HG02884 (cell line): ENCODE results near the gene PDP2.

Experiments used
- ATAC-seq: cut with Tn5 transposase; IDR thresholded peaks from one replicate; pipeline ENCODE4 v1.9.1; 2021; ENCODE audit warnings: mild to moderate bottlenecking, moderate library complexity; ENCODE audit not compliant: unreplicated experiment

The PDP2 gene

GRCh38 chr16:66935314-66936011, 55.1 kb downstream of the PDP2 start, which contains the start of gene CES2:
CES2 (plus strand) TSS chr16:66935516; CDS start chr16:66935636, 120 bp downstream.
- no peak for ATAC-seq

GRCh38 chr16:66936462-66936861, 56.1 kb downstream of the PDP2 start:
- ATAC-seq = no peak

- no peak for ATAC-seq
Measured at GRCh38 chr16:66936889-66937554, 56.7 kb downstream of the PDP2 start.

GRCh38 chr16:66937725-66938337, 57.5 kb downstream of the PDP2 start:
- no peak for ATAC-seq

- ATAC-seq = no peak
Measured at GRCh38 chr16:66939366-66939765, 59.1 kb downstream of the PDP2 start.

GRCh38 chr16:66940236-66940635, 59.9 kb downstream of the PDP2 start:
- ATAC-seq = no peak
